PC-3 (cell line): ENCODE data around the gene FAXDC2. TPM values are rescaled to one million over a fixed set of nuclear protein-coding genes. Genes with fewer than 3 reads are reported as not detected.

Source experiments
- ATAC-seq: fragments of 200-7000 bp; cut with Tn5 transposase; 2 replicates; pipeline ENCODE4 v1.9.1; 2020; ENCODE audit warnings: mild to moderate bottlenecking, moderate library complexity
- BruUV-seq: library from RNA; stranded (reverse); fragments of 400-500 nt; replicated peaks from 2 replicates; lab custom pipeline; 2021; lab: Mats Ljungman, UMichigan
- CTCF ChIA-PET: fragments of 300-600 bp; sonication (Branson Sonifier 250); formaldehyde crosslinking; loops from one replicate; lab custom pipeline; 2022; ENCODE audit warnings: antibody characterized with exemption; lab: Charles Lee
- POLR2A ChIA-PET: fragments of 300-600 bp; sonication (Branson Sonifier 250); formaldehyde crosslinking; loops from one replicate; lab custom pipeline; 2022; ENCODE audit warnings: antibody characterized with exemption; ENCODE audit not compliant: unreplicated experiment; lab: Charles Lee
- DNase-seq: peaks from one replicate; pipeline ENCODE4 v3.0.0-alpha.2; 2015
- H2AFZ ChIP-seq: fragments of 300-600 bp; sonication (generic); 2 replicates; pipeline ENCODE4 v1.6.0; 2016; ENCODE audit warnings: antibody characterized with exemption, low read length
- H3F3A ChIP-seq: fragments of 300-600 bp; sonication (generic); one replicate; pipeline ENCODE4 v1.6.0; 2017; ENCODE audit warnings: antibody characterized with exemption, low read length, control low read depth, mild to moderate bottlenecking; ENCODE audit not compliant: unreplicated experiment
- H3K27ac ChIP-seq: fragments of 300-600 bp; sonication (generic); 2 replicates; pipeline ENCODE4 v1.5.1; 2016; ENCODE audit warnings: mild to moderate bottlenecking, low read length
- H3K27me3 ChIP-seq: fragments of 300-600 bp; sonication (generic); 2 replicates; pipeline ENCODE4 v1.6.1; 2016; ENCODE audit warnings: low read length, mixed read lengths
- H3K36me3 ChIP-seq: fragments of 300-600 bp; sonication (generic); 2 replicates; pipeline ENCODE4 v1.6.1; 2016; ENCODE audit warnings: low read depth, mixed run types, low read length, mixed read lengths
- H3K4me1 ChIP-seq: fragments of 300-600 bp; sonication (generic); 2 replicates; pipeline ENCODE4 v1.5.1; 2016; ENCODE audit warnings: low read length; ENCODE audit not compliant: insufficient read depth
- H3K4me2 ChIP-seq: fragments of 300-600 bp; sonication (generic); 2 replicates; pipeline ENCODE4 v1.6.0; 2016; ENCODE audit warnings: low read length
- H3K4me3 ChIP-seq: fragments of 300-600 bp; sonication (generic); 2 replicates; pipeline ENCODE4 v1.5.1; 2016; ENCODE audit warnings: mild to moderate bottlenecking, low read length, mixed read lengths
- H3K79me2 ChIP-seq: fragments of 300-600 bp; sonication (generic); 2 replicates; pipeline ENCODE4 v1.6.1; 2017; ENCODE audit warnings: low read length, mixed read lengths
- H3K9ac ChIP-seq: fragments of 300-600 bp; sonication (generic); 2 replicates; pipeline ENCODE4 v1.6.0; 2016; ENCODE audit warnings: mild to moderate bottlenecking, low read length
- H3K9me2 ChIP-seq: fragments of 300-600 bp; sonication (generic); replicated peaks from 2 replicates; pipeline ENCODE4 v1.6.1; 2016; ENCODE audit warnings: mixed run types, low read length, mixed read lengths
- H3K9me3 ChIP-seq: fragments of 300-600 bp; sonication (generic); 2 replicates; pipeline ENCODE4 v1.6.1; 2016; ENCODE audit warnings: low read length, mixed read lengths
- H4K20me1 ChIP-seq: fragments of 300-600 bp; sonication (generic); 2 replicates; pipeline ENCODE4 v1.6.1; 2016; ENCODE audit warnings: low read length, mixed read lengths
- EZH2 ChIP-seq: fragments of 300-600 bp; sonication (generic); IDR thresholded peaks from one replicate; pipeline ENCODE4 v1.6.1; 2017; ENCODE audit warnings: antibody characterized with exemption, mild to moderate bottlenecking, low read length; ENCODE audit not compliant: unreplicated experiment
- EZH2phosphoT487 ChIP-seq: fragments of 300-600 bp; sonication (generic); IDR thresholded peaks from 2 replicates; pipeline ENCODE4 v1.6.1; 2018; ENCODE audit warnings: mild to moderate bottlenecking, antibody characterized with exemption, low read length, borderline replicate concordance
- intact Hi-C: fragments of 100-400 bp; cut with micrococcal nuclease; formaldehyde crosslinking; loops from 2 replicates; pipeline ENCODE4 v1.9.0; 2023
- total RNA-seq: library from RNA; depleted of rRNA; stranded (reverse); fragments of >200 nt; gene quantifications from 2 replicates; pipeline ENCODE4 v1.2.3, GENCODE V29; 2014
- TF ChIP-seq, protein P1 (sequence below): fragments of 300-600 bp; sonication (generic); conservative IDR thresholded peaks from 2 replicates; pipeline ENCODE4 v1.5.1; 2017; ENCODE audit warnings: antibody characterized with exemption, low read depth, mild to moderate bottlenecking, low read length

FAXDC2 gene
- total RNA-seq, 1 experiment from 2014 or later: not detected

DNA sequence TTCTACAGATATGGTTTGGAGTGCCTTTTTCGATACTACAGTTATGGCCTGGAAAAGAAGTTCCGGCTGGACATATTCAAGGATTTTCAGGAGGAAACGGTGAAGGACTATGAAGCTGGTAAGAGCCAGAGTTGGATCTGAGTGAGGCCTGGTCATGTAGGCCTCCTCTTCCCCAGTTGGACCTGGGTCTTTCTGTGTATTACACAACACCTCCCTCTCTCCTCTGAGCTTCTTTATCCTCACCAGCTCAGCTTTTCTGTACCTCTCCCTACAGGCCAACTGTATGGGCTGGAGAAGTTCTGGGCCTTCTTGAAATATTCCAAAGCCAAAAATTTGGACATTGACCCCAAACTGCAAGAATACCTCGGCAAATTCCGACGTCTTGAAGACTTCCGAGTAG, 39.2 kb downstream of the FAXDC2 start:
- H3K4me2 ChIP-seq: no peak overlapping the region
- ChIA-PET POLR2A (no interaction called here), CTCF (no interaction called here)
- no peaks in the 10 kb centered on the region; the same call in 1 of the 2 replicates for H3K79me2 ChIP-seq
- H3K4me1 ChIP-seq: no peaks in the 10 kb centered on the region
- intact Hi-C loops: loop anchor here (5.0 kb wide), 2 partner anchors 46 to 54 kb away; partner anchors contain the start of genes CNOT8 and LARP1
- no peaks in the 10 kb centered on the region for H3F3A ChIP-seq
- DNase-seq (no peak), ATAC-seq (no peak)
- no peaks in the 10 kb centered on the region for H3K9me3 ChIP-seq
- H3K27ac ChIP-seq: no peak overlapping the region
- no peaks in the 10 kb centered on the region for H3K9me2 ChIP-seq
- no peaks in the 10 kb centered on the region for H4K20me1 ChIP-seq
- H3K4me3 ChIP-seq: no peak overlapping the region
- H3K27me3 ChIP-seq: no peaks in the 10 kb centered on the region
- H2AFZ ChIP-seq: no peak overlapping the region
- H3K9ac ChIP-seq: no peak overlapping the region
- no TSS peak for BruUV-seq
- TF ChIP-seq EZH2phosphoT487 (no peak), EZH2 (no peak)
- TF ChIP-seq, protein P1, sequence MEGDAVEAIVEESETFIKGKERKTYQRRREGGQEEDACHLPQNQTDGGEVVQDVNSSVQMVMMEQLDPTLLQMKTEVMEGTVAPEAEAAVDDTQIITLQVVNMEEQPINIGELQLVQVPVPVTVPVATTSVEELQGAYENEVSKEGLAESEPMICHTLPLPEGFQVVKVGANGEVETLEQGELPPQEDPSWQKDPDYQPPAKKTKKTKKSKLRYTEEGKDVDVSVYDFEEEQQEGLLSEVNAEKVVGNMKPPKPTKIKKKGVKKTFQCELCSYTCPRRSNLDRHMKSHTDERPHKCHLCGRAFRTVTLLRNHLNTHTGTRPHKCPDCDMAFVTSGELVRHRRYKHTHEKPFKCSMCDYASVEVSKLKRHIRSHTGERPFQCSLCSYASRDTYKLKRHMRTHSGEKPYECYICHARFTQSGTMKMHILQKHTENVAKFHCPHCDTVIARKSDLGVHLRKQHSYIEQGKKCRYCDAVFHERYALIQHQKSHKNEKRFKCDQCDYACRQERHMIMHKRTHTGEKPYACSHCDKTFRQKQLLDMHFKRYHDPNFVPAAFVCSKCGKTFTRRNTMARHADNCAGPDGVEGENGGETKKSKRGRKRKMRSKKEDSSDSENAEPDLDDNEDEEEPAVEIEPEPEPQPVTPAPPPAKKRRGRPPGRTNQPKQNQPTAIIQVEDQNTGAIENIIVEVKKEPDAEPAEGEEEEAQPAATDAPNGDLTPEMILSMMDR: no peak
- peaks cover 34% of the 10 kb centered on the region for H3K36me3 ChIP-seq

- intact Hi-C loops: no loop called here
- H3K79me2 ChIP-seq: no peaks in the 10 kb centered on the region; the same call in 1 of the 2 replicates
Observed at GRCh38 chr5:154806176-154806575, 44.2 kb downstream of the FAXDC2 start.

DNA sequence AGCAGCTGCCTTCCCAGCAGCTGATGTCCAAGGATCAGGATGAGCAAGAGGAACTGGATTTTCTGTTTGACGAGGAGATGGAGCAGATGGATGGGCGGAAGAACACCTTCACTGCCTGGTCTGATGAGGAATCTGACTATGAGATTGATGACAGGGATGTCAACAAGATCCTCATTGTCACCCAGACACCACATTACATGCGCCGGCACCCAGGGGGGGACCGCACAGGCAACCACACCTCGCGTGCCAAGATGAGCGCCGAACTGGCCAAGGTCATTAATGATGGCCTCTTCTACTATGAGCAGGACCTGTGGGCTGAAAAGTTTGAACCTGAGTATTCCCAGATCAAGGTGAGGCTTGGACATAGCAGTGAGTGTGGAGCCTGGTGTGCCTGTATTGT, 48.4 kb downstream of the FAXDC2 start:
- H3K4me2 ChIP-seq: no peak overlapping the region
- H3K9ac ChIP-seq: no peak overlapping the region
- TF ChIP-seq EZH2phosphoT487: no peak
- H3K9me3 ChIP-seq: no peaks in the 10 kb centered on the region
- peaks cover 72% of the 10 kb centered on the region for H3K36me3 ChIP-seq
- CTCF ChIA-PET: no interaction called here
- H3K4me1 ChIP-seq: no peaks in the 10 kb centered on the region
- H3K27me3 ChIP-seq: no peaks in the 10 kb centered on the region
- no peak for ATAC-seq
- no peak overlapping the region for H2AFZ ChIP-seq
- H3F3A ChIP-seq: no peaks in the 10 kb centered on the region
- H4K20me1 ChIP-seq: no peaks in the 10 kb centered on the region
- BruUV-seq: no TSS peak
- POLR2A ChIA-PET: interaction anchor here (0.7 kb wide), 1 partner anchor 62 kb away, joined by 3 read pairs; no protein-coding TSS in a partner anchor
- H3K4me3 ChIP-seq: no peak overlapping the region
- intact Hi-C loops: no loop called here
- H3K79me2 ChIP-seq: no peaks in the 10 kb centered on the region; the same call in 1 of the 2 replicates
- H3K9me2 ChIP-seq: no peaks in the 10 kb centered on the region
- H3K27ac ChIP-seq: no peak overlapping the region
- DNase-seq: no peak

More at GRCh38 chr5:154806176-154806575, 44.2 kb downstream of the FAXDC2 start:
- H3K9me3 ChIP-seq: no peaks in the 10 kb centered on the region
- ATAC-seq: no peak
- no peak overlapping the region for H3K9ac ChIP-seq
- H3K27ac ChIP-seq: no peak overlapping the region
- H2AFZ ChIP-seq: no peak overlapping the region
- H3K27me3 ChIP-seq: no peaks in the 10 kb centered on the region
- BruUV-seq: no TSS peak
- no peak for DNase-seq
- TF ChIP-seq, protein P1: no peak
- TF ChIP-seq EZH2phosphoT487: no peak
- no peak for TF ChIP-seq EZH2
- ChIA-PET POLR2A (no interaction called here), CTCF (no interaction called here)
- no peaks in the 10 kb centered on the region for H3K4me1 ChIP-seq
- H3F3A ChIP-seq: no peaks in the 10 kb centered on the region
- no peak overlapping the region for H3K4me2 ChIP-seq
- no peak overlapping the region for H3K4me3 ChIP-seq
- H4K20me1 ChIP-seq: no peaks in the 10 kb centered on the region
- no peaks in the 10 kb centered on the region for H3K9me2 ChIP-seq
- H3K36me3 ChIP-seq: peaks cover 53% of the 10 kb centered on the region
